Skeletal muscle satellite cell (primary cell): ENCODE data around the gene RPA3.
"Not testable (repeated sequence)": the region's sequence is repeated elsewhere in the genome, so short reads cannot be mapped to it uniquely, and the experiment has no call there.

ENCODE experiments used
- H3K27me3 ChIP-seq: 2 replicates; pipeline ENCODE4 v1.7.0; 2013; ENCODE audit warnings: low read length; ENCODE audit not compliant: control insufficient read depth, insufficient read depth
- H3K36me3 ChIP-seq: 2 replicates; pipeline ENCODE4 v1.7.0; 2013; ENCODE audit warnings: mild to moderate bottlenecking, control low read depth, low read length; ENCODE audit not compliant: insufficient read depth
- H3K4me1 ChIP-seq: 2 replicates; pipeline ENCODE4 v1.7.0; 2013; ENCODE audit warnings: low read length; ENCODE audit not compliant: control insufficient read depth, insufficient read depth
- H3K4me2 ChIP-seq: 2 replicates; pipeline ENCODE4 v1.7.0; 2013; ENCODE audit warnings: mild to moderate bottlenecking, low read length
- H3K4me3 ChIP-seq: 2 replicates; pipeline ENCODE4 v1.7.0; 2013; ENCODE audit warnings: low read length
- H3K9ac ChIP-seq: 2 replicates; pipeline ENCODE4 v1.7.0; 2013; ENCODE audit warnings: mild to moderate bottlenecking, low read depth, low read length, moderate library complexity
- H3K9me3 ChIP-seq: replicated peaks from 2 replicates; pipeline ENCODE4 v1.7.0; 2013; ENCODE audit warnings: mild to moderate bottlenecking, control low read depth, low read length

The RPA3 gene

DNA sequence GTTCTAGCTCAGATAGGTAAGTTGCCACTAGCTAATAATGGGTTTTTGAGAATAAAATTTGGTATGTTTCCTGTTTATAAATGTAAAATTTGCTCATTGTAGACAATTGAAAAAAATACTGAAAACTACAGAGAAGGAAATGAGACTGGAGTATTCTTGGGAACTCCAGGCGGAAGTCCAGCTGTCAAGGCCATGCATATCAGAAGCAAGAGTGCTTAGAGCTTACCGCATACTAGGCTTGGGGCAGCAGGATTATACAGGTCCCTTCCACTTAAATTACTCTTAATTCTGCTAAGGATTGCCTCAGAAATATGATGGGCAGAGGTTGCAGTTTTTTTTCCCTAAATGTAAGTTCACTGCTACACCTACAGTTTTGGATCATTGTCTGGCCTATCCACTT lies 51.2 kb downstream of the RPA3 start:
- Histone ChIP-seq H3K9me3 (no peaks in the 10 kb centered on the region), H3K4me1 (no peaks in the 10 kb centered on the region), H3K9ac (no peak overlapping the region)

DNA sequence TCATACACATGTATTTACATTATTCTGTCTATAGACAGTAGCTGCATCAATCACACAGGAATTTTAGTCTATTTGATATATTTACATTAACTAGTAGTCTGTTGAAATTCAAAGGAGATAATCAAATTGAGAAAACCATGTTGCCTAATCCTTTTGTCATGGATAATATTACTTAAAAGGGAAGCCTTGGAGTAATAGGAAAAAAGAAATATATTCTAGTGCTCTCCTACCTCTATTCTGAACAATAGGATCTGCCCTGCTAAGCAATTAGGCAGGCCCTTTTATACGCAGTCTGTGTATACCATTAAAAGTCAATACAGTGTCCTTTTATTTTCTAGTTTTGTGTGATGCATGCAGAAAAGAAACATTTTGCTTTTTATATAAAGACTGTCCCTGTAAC lies 53.4 kb downstream of the RPA3 start:
- H3K9ac ChIP-seq: no peak overlapping the region

More for the DNA sequence above, 51.2 kb downstream of the RPA3 start:
- no peak overlapping the region for H3K4me2 ChIP-seq
- no peaks in the 10 kb centered on the region for H3K27me3 ChIP-seq
- no peaks in the 10 kb centered on the region for H3K36me3 ChIP-seq
- H3K4me3 ChIP-seq: no peak overlapping the region

DNA sequence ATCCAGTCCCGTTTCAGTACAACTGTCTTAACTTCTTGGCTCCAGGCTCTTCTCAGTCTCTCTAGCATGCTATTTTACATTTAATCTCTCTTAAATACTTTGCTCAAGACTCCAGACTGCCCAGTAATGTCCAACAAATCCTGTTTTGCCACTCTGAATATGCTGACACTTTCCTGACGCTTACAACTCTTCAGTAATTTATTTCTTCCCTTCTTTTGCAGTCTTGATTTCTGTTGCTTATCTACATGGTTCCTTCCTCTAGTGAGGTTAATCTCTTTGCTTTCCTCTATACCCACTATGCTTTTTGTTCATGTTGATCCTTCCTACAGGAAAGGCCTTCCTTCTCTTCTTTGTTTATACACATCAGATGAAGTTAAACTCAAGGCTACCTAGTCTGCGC lies 54.1 kb downstream of the RPA3 start:
- Histone ChIP-seq H3K9ac (no peak overlapping the region), H3K4me3 (no peak overlapping the region), H3K27me3 (no peaks in the 10 kb centered on the region), H3K4me1 (no peaks in the 10 kb centered on the region), H3K4me2 (no peak overlapping the region), H3K9me3 (no peaks in the 10 kb centered on the region), H3K36me3 (no peaks in the 10 kb centered on the region)

More for the DNA sequence above, 53.4 kb downstream of the RPA3 start:
- H3K4me1 ChIP-seq: no peaks in the 10 kb centered on the region
- H3K27me3 ChIP-seq: no peaks in the 10 kb centered on the region
- H3K9me3 ChIP-seq: no peaks in the 10 kb centered on the region
- H3K4me3 ChIP-seq: no peak overlapping the region
- no peaks in the 10 kb centered on the region for H3K36me3 ChIP-seq
- no peak overlapping the region for H3K4me2 ChIP-seq

DNA sequence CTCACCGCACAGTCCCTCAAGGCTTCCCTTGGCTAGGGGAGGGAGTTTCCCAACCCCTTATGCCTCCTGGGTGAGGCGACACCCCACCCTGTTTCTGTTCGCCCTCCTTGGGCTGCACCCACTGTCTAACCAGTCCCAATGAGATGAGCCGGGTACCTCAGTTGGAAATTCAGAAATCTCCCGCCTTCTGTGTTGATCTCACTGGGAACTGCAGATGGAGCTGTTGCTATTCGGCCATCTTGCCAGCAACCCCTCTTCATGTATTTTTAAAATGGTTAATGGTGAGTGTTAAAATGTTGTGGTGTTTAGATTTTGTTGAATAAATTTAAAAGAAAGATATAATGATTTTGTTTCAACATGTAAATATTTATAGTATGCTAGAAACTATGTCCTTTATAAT lies 55.9 kb downstream of the RPA3 start:
- Histone ChIP-seq H3K9me3 (no peaks in the 10 kb centered on the region), H3K9ac (no peak overlapping the region)

GRCh38 chr7:7656459-7656858 lies 61.9 kb downstream of the RPA3 start:
- H3K9me3 ChIP-seq, H3K4me1 ChIP-seq, H3K4me3 ChIP-seq, H3K36me3 ChIP-seq, H3K4me2 ChIP-seq, H3K9ac ChIP-seq, H3K27me3 ChIP-seq: not testable (repeated sequence)

More for the DNA sequence above, 55.9 kb downstream of the RPA3 start:
- Histone ChIP-seq H3K27me3 (no peaks in the 10 kb centered on the region), H3K4me3 (no peak overlapping the region), H3K36me3 (no peaks in the 10 kb centered on the region), H3K4me1 (no peaks in the 10 kb centered on the region), H3K4me2 (no peak overlapping the region)

- Histone ChIP-seq H3K4me2 (no peak overlapping the region), H3K9ac (no peak overlapping the region), H3K9me3 (no peaks in the 10 kb centered on the region), H3K27me3 (no peaks in the 10 kb centered on the region), H3K4me3 (no peak overlapping the region), H3K4me1 (no peaks in the 10 kb centered on the region), H3K36me3 (no peaks in the 10 kb centered on the region)
Measured at GRCh38 chr7:7654964-7655715, 63.3 kb downstream of the RPA3 start.

- H3K4me1 ChIP-seq: no peaks in the 10 kb centered on the region
- no peaks in the 10 kb centered on the region for H3K9me3 ChIP-seq
- H3K36me3 ChIP-seq: no peaks in the 10 kb centered on the region
- no peak overlapping the region for H3K4me3 ChIP-seq
- H3K4me2 ChIP-seq: no peak overlapping the region
- no peaks in the 10 kb centered on the region for H3K27me3 ChIP-seq
- no peak overlapping the region for H3K9ac ChIP-seq
Measured at GRCh38 chr7:7653593-7654187, 64.7 kb downstream of the RPA3 start.

- Histone ChIP-seq H3K4me1 (no peaks in the 10 kb centered on the region), H3K4me3 (no peak overlapping the region), H3K36me3 (no peaks in the 10 kb centered on the region), H3K9ac (no peak overlapping the region), H3K4me2 (no peak overlapping the region), H3K9me3 (no peaks in the 10 kb centered on the region), H3K27me3 (no peaks in the 10 kb centered on the region)
Measured at GRCh38 chr7:7652798-7653540, 65.4 kb downstream of the RPA3 start.

- Histone ChIP-seq H3K27me3 (no peaks in the 10 kb centered on the region), H3K9ac (no peak overlapping the region), H3K4me2 (no peak overlapping the region), H3K36me3 (no peaks in the 10 kb centered on the region), H3K9me3 (no peaks in the 10 kb centered on the region), H3K4me3 (no peak overlapping the region), H3K4me1 (no peaks in the 10 kb centered on the region)
Measured at GRCh38 chr7:7651479-7651878, 66.9 kb downstream of the RPA3 start.

- Histone ChIP-seq H3K27me3 (no peaks in the 10 kb centered on the region), H3K9ac (no peak overlapping the region), H3K4me1 (no peaks in the 10 kb centered on the region), H3K4me2 (no peak overlapping the region), H3K36me3 (no peaks in the 10 kb centered on the region), H3K4me3 (no peak overlapping the region), H3K9me3 (no peaks in the 10 kb centered on the region)
Measured at GRCh38 chr7:7650682-7651206, 67.7 kb downstream of the RPA3 start.

- Histone ChIP-seq H3K27me3 (no peaks in the 10 kb centered on the region), H3K9ac (no peak overlapping the region), H3K4me3 (no peak overlapping the region), H3K36me3 (no peaks in the 10 kb centered on the region), H3K9me3 (no peaks in the 10 kb centered on the region), H3K4me2 (no peak overlapping the region), H3K4me1 (no peaks in the 10 kb centered on the region)
Measured at GRCh38 chr7:7647495-7648036, 70.8 kb downstream of the RPA3 start.
